GM12873 (cell line): ENCODE measurements around the gene MN1.

ENCODE experiments used
- CTCF ChIP-seq: IDR thresholded peaks from 2 replicates; pipeline ENCODE4 v1.5.1; 2012; ENCODE audit warnings: low read depth, mild to moderate bottlenecking, moderate library complexity, low read length, control low read depth; ENCODE audit not compliant: insufficient read depth; ENCODE audit errors: missing control alignments

MN1 gene

DNA sequence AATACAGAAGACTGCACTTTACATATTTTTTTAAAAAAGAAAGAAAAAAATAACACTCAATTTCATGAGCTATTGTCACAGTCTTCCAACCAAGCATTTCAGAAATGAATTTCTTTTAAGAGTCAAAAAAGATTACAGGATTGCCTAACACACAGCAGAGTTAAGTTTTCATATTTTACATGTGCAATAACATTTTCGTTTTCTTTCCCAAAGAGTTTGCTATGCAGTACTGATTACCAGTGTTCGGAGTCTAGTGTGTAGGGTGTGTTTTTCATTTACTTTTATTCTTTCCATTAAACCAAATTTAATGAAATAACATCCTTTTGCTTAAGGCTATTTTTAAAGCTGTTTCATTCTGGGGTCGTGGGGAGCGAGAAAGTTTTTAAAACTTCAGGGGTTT lies 53.2 kb downstream of the MN1 start:
- TF ChIP-seq CTCF: no peak

- TF ChIP-seq CTCF: peak; percentile 42
Observed at GRCh38 chr22:27747396-27748221, 53.9 kb downstream of the MN1 start.

GRCh38 chr22:27746918-27747317 lies 54.6 kb downstream of the MN1 start:
- no peak for TF ChIP-seq CTCF

- TF ChIP-seq CTCF: no peak
Observed at GRCh38 chr22:27745809-27746208, 55.7 kb downstream of the MN1 start.

DNA sequence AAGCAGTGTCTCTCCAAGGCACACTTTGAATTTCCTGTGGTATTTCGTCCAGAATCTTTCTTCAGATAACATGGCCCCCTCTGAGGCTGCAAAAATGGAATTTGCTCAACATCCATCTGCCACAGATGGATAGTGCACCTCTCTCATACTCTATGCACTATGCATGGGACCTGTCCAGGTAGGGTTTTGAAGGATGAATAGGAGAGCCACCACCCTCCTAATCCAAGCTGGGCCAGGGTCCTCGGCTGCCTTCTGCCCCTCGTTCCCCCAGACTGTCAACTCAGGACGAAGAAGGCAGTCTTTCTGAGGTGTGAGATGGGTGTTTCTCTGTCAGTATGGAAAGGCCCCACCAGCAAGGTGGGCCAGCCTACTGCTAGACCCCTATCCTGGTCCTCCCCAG lies 56.4 kb downstream of the MN1 start:
- TF ChIP-seq CTCF: no peak

DNA sequence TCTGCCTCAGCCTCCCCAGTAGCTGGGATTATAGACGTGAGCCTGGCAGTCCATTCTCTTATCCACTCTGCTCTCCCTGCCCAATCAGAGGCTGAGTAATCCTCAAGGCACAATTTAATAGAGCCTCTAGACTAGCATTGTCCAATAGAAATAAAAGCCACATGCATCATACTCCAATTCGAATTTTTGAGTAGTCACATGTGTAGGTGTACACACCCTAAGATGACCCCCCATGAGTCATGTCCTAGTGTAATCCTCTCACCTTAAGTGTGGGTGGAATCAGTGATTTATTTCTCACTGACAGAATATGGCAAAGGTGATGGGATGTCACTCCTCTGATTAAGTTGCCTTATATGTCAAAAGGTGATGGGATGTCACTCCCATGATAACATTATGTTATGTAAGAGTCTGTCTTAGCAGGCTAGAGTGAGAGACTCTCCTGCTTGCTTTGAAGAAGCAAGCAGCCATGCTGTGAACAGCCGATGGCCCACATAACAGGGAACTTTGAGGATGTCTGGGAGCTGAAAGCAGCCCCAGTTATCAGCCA lies 61.3 kb downstream of the MN1 start:
- no peak for TF ChIP-seq CTCF

DNA sequence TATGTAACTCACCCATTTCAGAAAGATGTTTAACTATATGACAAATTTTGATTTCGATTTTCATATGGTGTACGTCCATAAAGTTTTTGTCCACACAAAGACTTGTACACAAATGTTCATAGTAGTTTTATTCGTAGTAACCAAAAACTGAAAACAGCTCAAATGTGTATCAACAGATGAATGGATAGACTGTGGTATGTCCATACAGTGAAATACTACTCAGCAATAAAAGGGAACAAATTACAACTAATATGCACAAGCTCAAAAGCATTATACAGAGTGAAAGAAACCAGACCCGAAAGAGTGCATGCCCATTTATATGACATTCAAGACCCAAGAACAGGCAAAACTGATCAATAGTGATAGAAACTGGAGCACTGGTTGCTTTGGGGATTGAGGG lies 64.0 kb downstream of the MN1 start:
- no peak for TF ChIP-seq CTCF
